Measurements from ENCODE around the gene BLID.

Gene BLID

DNA sequence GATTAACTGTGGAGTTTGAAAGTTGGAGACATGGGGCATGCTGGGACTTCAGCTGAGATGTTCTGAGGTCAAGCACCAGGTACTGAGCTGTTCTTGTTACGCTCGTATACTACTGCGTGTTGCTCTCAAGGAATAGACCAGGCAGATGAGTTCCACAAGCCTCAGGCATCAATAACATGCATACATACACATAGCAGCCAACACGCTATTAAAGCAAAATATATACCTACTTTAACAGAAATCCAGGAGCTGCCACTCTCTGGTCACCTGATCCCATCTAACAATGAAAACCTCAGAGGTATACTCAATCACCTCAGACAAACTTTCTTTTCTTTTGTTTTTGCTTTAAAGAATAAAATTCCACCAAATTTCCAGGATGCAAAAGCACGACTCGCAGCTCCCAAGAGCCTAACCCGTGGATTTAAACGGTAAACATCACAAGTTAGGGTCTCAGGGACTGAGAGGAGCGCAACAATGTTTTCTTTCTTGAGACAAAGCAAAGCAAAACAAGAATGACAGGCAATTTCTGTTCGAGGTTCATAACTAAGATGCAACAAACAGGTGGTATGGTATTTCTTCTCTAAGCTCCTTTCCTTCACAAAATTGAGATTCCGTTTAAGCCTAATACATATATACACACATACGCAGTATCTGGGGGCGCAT is 16.5 kb downstream of the BLID start:
- H3K79me1 ChIP-seq (ENCODE audit: low read depth, low read length): no peaks in the 10 kb centered on the region
- H4K8ac ChIP-seq (ENCODE audit: low read depth, low read length): no peak overlapping the region
- no CpG with 5 or more reads among the region's 13 CpGs for WGBS, 2 donors (ENCODE audit: extremely low coverage in 2 of 2, insufficient read length in 2 of 2, insufficient replicate concordance in 1 of 2)
- H2BK5ac ChIP-seq (ENCODE audit: low read length): no peak overlapping the region
- peaks cover 4 to 18% of the 10 kb centered on the region in 2 donors for H3K4me1 ChIP-seq (ENCODE audit: control insufficient read depth in 2 of 2, insufficient read depth in 1 of 2, low read depth in 1 of 2, low read length in 2 of 2)
- H2BK120ac ChIP-seq (ENCODE audit: low read depth, low read length): no peak overlapping the region
- H2BK12ac ChIP-seq (ENCODE audit: low read length): no peak overlapping the region
- no peaks in the 10 kb centered on the region for H3K36me3 ChIP-seq (replicated peaks in 1 of 2; ENCODE audit: control insufficient read depth in 2 of 2, insufficient read depth in 2 of 2, low read length in 2 of 2)
- peak overlapping the region in 1 of 2 donors; percentile 53 for H3K4me3 ChIP-seq (ENCODE audit: low read length in 2 of 2)
- H3K27ac ChIP-seq (replicated peaks; ENCODE audit: low read length): no peak overlapping the region
- H3K14ac ChIP-seq (ENCODE audit: low read length): no peak overlapping the region
- no peak for DNase-seq (ENCODE audit: low spot score)
- H3K4ac ChIP-seq (ENCODE audit: low read length): no peak overlapping the region
- H3K9me3 ChIP-seq (replicated peaks in 1 of 2; ENCODE audit: control insufficient read depth in 2 of 2, insufficient read depth in 1 of 2, low read depth in 1 of 2, low read length in 2 of 2): no peaks in the 10 kb centered on the region
- no peak overlapping the region for H2AK5ac ChIP-seq (ENCODE audit: low read depth, low read length)
- H2AFZ ChIP-seq (ENCODE audit: low read length): peak overlapping the region; percentile 85
- H3K27me3 ChIP-seq (ENCODE audit: control insufficient read depth in 3 of 3, insufficient read depth in 3 of 3, low read depth in 1 of 3, low read length in 3 of 3): peaks cover 0 to 16% (median 7%) of the 10 kb centered on the region in 3 experiments
- H3K23ac ChIP-seq (ENCODE audit: low read depth, low read length, poor library complexity): no peak overlapping the region
- H3K18ac ChIP-seq (ENCODE audit: low read length): no peak overlapping the region
- no peak overlapping the region for H3K9ac ChIP-seq (ENCODE audit: low read depth, low read length, poor library complexity)
- H2BK15ac ChIP-seq (ENCODE audit: low read length): no peak overlapping the region
- peak overlapping the region; percentile 52 for H3K4me2 ChIP-seq (ENCODE audit: insufficient read depth, low read length, poor library complexity, severe bottlenecking)
- H4K91ac ChIP-seq (ENCODE audit: low read depth, low read length, poor library complexity): no peak overlapping the region

DNA sequence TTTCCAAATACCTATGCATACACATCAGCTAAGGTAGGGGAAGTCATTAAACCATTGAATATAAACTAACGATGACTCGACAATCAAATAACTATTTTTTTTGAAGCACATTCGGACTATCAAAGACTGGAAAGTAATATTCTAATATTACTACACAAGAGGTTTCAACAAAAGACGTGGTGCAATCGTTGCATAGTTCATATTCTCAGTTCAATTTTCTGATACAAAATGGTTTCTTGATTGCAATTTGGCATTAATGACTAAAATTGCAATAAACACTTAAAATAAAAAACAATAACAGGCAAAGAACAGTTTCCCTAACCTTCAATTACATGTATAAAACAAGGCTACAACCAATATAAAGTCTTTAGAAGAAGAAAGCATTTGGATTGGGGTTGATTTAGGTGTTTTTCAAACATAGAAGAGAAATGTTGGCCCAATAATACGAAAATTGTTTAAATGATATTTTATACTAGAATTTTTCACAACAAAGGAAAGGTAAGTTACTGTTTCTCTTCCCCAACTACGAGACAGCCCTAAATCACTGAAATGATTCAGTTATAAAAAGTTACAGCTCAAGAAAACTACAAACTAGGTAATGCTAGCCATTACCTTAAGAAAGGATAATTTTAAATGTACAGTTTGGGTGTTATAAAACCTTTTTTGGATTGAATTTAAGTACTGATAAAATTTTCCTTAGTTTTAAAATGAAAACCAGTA is 17.6 kb downstream of the BLID start:
- whole genome bisulfite sequencing, 2 donors (ENCODE audit: extremely low coverage in 2 of 2, insufficient read length in 2 of 2, insufficient replicate concordance in 1 of 2): no CpG with 5 or more reads among the region's 7 CpGs

DNA sequence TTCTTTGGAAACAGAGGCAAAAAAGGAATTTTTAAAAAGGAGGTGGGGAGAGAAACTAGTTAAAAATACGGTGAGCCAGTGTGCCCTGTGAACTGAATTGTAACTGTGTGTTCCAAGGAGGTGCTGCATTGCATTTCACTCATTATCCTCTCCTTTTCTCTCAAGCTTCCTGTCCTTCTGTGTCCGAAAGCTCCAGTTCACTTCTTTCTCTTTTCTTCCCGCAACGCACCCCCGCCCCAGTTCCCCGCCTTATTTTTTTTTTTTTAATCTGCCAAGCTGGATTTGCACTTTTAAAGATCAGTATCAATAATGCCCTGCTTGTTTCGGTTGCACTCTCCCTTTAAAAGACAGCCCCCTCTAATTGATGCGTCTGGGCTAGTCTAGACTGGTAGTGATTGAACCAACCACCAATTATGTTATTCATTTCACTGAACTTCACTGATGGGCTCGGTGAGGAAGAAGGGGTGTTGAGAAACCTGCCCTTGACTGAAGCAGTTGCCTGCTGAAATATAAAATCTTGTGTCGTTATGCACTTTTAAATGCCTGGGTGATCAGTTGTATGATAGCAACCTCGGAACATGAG is 18.5 kb downstream of the BLID start:
- H2AFZ ChIP-seq (ENCODE audit: low read length): peak overlapping the region; percentile 88
- no peak overlapping the region for H3K14ac ChIP-seq (ENCODE audit: low read length)
- H3K27ac ChIP-seq (replicated peaks; ENCODE audit: low read length): no peak overlapping the region
- H2AK5ac ChIP-seq (ENCODE audit: low read depth, low read length): no peak overlapping the region
- no peak overlapping the region for H3K4ac ChIP-seq (ENCODE audit: low read length)
- no CpG with 5 or more reads among the region's 11 CpGs for WGBS, 2 donors (ENCODE audit: extremely low coverage in 2 of 2, insufficient read length in 2 of 2, insufficient replicate concordance in 1 of 2)
- no peak for DNase-seq (ENCODE audit: low spot score)
- H3K23ac ChIP-seq (ENCODE audit: low read depth, low read length, poor library complexity): no peak overlapping the region
- peaks cover 4 to 18% of the 10 kb centered on the region in 2 donors for H3K4me1 ChIP-seq (ENCODE audit: control insufficient read depth in 2 of 2, insufficient read depth in 1 of 2, low read depth in 1 of 2, low read length in 2 of 2)
- H3K36me3 ChIP-seq (replicated peaks in 1 of 2; ENCODE audit: control insufficient read depth in 2 of 2, insufficient read depth in 2 of 2, low read length in 2 of 2): no peaks in the 10 kb centered on the region
- H3K9ac ChIP-seq (ENCODE audit: low read depth, low read length, poor library complexity): no peak overlapping the region
- no peak overlapping the region for H2BK120ac ChIP-seq (ENCODE audit: low read depth, low read length)
- H3K4me3 ChIP-seq (ENCODE audit: low read length in 2 of 2): peak overlapping the region in 1 of 2 donors; percentile 39
- H3K9me3 ChIP-seq (replicated peaks in 1 of 2; ENCODE audit: control insufficient read depth in 2 of 2, insufficient read depth in 1 of 2, low read depth in 1 of 2, low read length in 2 of 2): no peaks in the 10 kb centered on the region
- no peak overlapping the region for H2BK5ac ChIP-seq (ENCODE audit: low read length)
- H4K8ac ChIP-seq (ENCODE audit: low read depth, low read length): no peak overlapping the region
- H2BK15ac ChIP-seq (ENCODE audit: low read length): no peak overlapping the region
- H4K91ac ChIP-seq (ENCODE audit: low read depth, low read length, poor library complexity): no peak overlapping the region
- H3K79me1 ChIP-seq (ENCODE audit: low read depth, low read length): no peaks in the 10 kb centered on the region
- no peak overlapping the region for H3K18ac ChIP-seq (ENCODE audit: low read length)
- H3K27me3 ChIP-seq (ENCODE audit: control insufficient read depth in 3 of 3, insufficient read depth in 3 of 3, low read depth in 1 of 3, low read length in 3 of 3): peaks cover 0 to 16% (median 7%) of the 10 kb centered on the region in 3 experiments
- no peak overlapping the region for H2BK12ac ChIP-seq (ENCODE audit: low read length)
- H3K4me2 ChIP-seq (ENCODE audit: insufficient read depth, low read length, poor library complexity, severe bottlenecking): peak overlapping the region; percentile 32

More for the DNA sequence above, 17.6 kb downstream of the BLID start:
- H2AFZ ChIP-seq (ENCODE audit: low read length): no peak overlapping the region
- no peak overlapping the region for H3K4me2 ChIP-seq (ENCODE audit: insufficient read depth, low read length, poor library complexity, severe bottlenecking)
- no peak overlapping the region for H3K27ac ChIP-seq (replicated peaks; ENCODE audit: low read length)
- no peaks in the 10 kb centered on the region for H3K79me1 ChIP-seq (ENCODE audit: low read depth, low read length)
- no peak overlapping the region for H2AK5ac ChIP-seq (ENCODE audit: low read depth, low read length)
- no peaks in the 10 kb centered on the region for H3K36me3 ChIP-seq (replicated peaks in 1 of 2; ENCODE audit: control insufficient read depth in 2 of 2, insufficient read depth in 2 of 2, low read length in 2 of 2)
- peaks cover 0 to 16% (median 7%) of the 10 kb centered on the region in 3 experiments for H3K27me3 ChIP-seq (ENCODE audit: control insufficient read depth in 3 of 3, insufficient read depth in 3 of 3, low read depth in 1 of 3, low read length in 3 of 3)
- H3K4me3 ChIP-seq (ENCODE audit: low read length in 2 of 2): no peak overlapping the region
- H3K4me1 ChIP-seq (ENCODE audit: control insufficient read depth in 2 of 2, insufficient read depth in 1 of 2, low read depth in 1 of 2, low read length in 2 of 2): peaks cover 4 to 18% of the 10 kb centered on the region in 2 donors
- no peak for DNase-seq (ENCODE audit: low spot score)
- H3K23ac ChIP-seq (ENCODE audit: low read depth, low read length, poor library complexity): no peak overlapping the region
- H3K4ac ChIP-seq (ENCODE audit: low read length): no peak overlapping the region
- H3K9ac ChIP-seq (ENCODE audit: low read depth, low read length, poor library complexity): no peak overlapping the region
- no peak overlapping the region for H2BK120ac ChIP-seq (ENCODE audit: low read depth, low read length)
- no peak overlapping the region for H2BK12ac ChIP-seq (ENCODE audit: low read length)
- no peak overlapping the region for H4K8ac ChIP-seq (ENCODE audit: low read depth, low read length)
- H3K18ac ChIP-seq (ENCODE audit: low read length): no peak overlapping the region
- no peaks in the 10 kb centered on the region for H3K9me3 ChIP-seq (replicated peaks in 1 of 2; ENCODE audit: control insufficient read depth in 2 of 2, insufficient read depth in 1 of 2, low read depth in 1 of 2, low read length in 2 of 2)
- H3K14ac ChIP-seq (ENCODE audit: low read length): no peak overlapping the region
- H2BK5ac ChIP-seq (ENCODE audit: low read length): no peak overlapping the region
- H4K91ac ChIP-seq (ENCODE audit: low read depth, low read length, poor library complexity): no peak overlapping the region
- H2BK15ac ChIP-seq (ENCODE audit: low read length): no peak overlapping the region

Data from neuronal stem cell (in vitro differentiated cells).